A673 (cell line): ENCODE results near the gene C15orf62.

ENCODE experiments used
- CTCF ChIP-seq: fragments of 300-800, 200-600 bp; sonication (generic); conservative IDR thresholded peaks from 2 replicates; pipeline ENCODE4 v1.5.1; 2017; ENCODE audit warnings: low read depth, mild to moderate bottlenecking, antibody characterized with exemption, low read length, moderate library complexity, mixed read lengths
- EZH2 ChIP-seq: fragments of 200-600 bp; sonication (generic); IDR thresholded peaks from 2 replicates; pipeline ENCODE4 v1.6.1; 2017; ENCODE audit warnings: borderline replicate concordance, low read depth, mild to moderate bottlenecking, mixed read lengths, antibody characterized with exemption, low read length; ENCODE audit not compliant: poor library complexity, severe bottlenecking

- TF ChIP-seq CTCF (no peak), EZH2 (no peak)
These were observed 14.6 kb upstream of the C15orf62 start, which contains the start of gene RMDN3 for GRCh38 chr15:40754883-40755811.
